Kidney tubule cell (primary cell): ENCODE results near the gene CROCC2.
A peak's percentile ranks its signal among the peaks of the same experiment; 100 is the strongest.

Experiments used
- DNase-seq: peaks from one replicate; pipeline ENCODE4 v3.0.0-alpha.2; 2018; ENCODE audit warnings: low spot score

The CROCC2 gene

DNA sequence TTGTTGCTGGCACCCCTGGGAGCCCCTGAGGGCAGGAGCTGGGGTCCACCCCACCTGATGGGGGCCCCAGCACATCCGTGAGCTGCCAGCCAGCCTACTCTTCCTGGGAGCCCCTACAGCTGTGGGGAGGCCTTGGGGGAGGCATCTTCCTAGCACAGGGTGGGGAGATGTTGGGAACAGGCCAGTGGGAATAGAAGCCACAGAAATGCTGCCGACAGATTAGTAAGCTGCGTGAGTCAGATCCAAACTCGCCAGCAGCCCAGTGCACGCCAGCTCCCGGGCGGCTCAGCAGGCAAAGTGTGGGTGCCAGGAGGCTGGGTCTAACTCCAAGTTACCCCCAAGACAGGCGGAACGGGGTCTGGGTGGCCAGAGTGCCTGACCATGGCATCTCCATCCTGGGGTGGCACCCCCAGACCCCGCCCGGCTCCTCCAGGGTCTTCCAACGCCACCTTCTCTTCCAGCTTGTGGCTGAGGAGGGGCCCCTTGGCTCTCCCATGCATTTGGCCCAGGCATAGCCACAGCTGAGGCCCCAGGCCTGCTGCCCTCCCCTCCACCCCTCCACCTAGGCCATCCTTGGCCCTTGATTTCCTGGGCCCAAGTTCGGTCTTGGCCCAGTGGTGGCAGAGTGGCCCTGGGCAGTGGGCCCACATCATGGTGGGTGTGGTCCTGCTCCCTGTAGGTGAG is 15.3 kb downstream of the CROCC2 start:
- DNase-seq = peak; percentile 40

DNA sequence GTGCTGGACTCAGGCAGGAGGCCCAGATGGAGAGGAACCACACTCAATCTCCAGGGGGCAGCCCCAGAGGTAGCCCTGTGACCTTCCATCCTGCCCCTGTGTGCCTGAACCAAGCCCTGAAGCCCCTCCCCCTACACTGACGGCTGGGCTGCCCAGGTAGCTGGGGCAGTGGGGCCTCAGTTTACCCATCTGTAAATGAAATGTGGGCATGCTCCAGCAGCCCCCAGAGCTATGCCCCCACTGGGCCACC is 15.8 kb downstream of the CROCC2 start:
- DNase-seq = no peak

DNA sequence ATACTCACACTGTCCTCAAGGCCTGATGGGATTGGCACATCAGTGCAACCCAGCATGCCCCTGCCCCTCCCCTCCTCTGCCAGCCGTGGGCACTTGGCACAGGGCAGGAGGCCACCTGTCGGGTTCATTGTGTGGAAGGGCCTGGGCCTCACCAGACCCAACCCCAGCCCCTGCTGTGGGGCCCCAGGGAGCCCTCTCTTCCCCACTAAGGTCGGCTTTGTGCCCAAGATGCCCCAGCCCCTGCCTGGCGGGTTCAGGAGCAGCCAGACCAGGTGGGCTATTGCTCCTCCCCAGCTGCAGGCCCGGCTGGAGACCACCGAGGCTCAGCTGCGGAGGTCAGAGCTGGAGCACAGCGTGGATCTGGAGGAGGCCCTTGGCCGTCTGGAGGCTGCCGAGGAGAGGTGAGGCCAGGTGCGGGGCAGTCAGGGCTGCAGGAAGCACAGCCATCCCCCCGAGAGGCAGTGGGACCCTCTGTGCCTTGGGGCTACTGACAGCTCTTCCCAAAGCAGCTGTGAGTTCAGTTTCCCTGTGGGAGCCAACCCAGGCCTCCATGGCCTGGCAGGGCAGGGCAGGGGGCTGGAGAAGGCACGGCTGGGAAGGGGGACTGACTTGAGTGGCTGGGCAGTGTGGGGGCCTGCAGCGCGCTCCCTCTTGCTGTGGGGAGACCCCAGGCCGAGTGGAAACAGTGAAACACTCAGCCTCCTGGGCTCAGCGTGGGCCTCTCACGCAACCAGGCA is 16.3 kb downstream of the CROCC2 start:
- DNase-seq = no peak

DNA sequence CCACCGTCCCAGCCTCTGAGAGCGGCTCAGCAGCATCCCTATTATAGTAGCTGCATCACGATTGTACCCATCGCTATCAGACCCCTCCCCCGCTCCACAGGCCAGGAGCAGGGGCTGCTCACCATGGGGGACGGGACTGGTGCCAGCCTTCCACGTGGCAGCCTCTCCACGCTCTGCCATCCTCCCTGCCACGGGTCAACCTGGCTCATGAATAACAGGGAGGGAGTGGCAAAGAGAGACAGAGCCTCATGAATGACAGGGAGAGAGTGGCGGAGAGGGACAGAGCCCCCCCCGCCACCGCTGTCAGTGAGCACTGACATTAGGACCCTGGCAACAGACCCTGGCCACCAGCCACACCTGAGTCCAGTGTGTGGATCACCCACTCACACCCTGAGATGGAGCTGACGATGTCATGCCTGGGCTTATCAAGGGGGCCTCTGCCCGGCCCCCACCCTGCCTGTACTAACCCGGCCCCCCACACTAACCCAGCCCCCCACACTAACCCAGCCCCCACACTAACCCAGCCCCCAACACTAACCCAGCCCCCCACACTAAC is 16.9 kb downstream of the CROCC2 start:
- DNase-seq = no peak

DNA sequence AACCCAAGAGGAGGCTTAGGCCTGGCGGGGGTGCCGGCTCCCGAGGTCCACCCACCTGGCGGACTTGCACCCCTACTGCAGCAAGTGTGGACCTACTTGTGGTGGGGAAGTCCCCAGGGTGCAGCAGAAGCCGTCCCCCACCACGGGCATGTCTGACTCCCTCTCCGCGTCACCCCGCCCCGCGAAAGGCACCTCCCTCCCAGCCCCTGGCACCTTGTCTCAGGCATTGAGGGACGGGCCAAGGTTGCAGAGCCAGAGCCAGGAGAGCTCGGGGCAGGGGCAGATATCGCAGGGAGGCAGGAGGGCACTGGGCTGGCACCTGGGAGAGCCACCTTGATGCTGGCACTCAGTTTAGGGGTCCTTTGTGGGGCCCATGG is 19.0 kb downstream of the CROCC2 start:
- no peak for DNase-seq

DNA sequence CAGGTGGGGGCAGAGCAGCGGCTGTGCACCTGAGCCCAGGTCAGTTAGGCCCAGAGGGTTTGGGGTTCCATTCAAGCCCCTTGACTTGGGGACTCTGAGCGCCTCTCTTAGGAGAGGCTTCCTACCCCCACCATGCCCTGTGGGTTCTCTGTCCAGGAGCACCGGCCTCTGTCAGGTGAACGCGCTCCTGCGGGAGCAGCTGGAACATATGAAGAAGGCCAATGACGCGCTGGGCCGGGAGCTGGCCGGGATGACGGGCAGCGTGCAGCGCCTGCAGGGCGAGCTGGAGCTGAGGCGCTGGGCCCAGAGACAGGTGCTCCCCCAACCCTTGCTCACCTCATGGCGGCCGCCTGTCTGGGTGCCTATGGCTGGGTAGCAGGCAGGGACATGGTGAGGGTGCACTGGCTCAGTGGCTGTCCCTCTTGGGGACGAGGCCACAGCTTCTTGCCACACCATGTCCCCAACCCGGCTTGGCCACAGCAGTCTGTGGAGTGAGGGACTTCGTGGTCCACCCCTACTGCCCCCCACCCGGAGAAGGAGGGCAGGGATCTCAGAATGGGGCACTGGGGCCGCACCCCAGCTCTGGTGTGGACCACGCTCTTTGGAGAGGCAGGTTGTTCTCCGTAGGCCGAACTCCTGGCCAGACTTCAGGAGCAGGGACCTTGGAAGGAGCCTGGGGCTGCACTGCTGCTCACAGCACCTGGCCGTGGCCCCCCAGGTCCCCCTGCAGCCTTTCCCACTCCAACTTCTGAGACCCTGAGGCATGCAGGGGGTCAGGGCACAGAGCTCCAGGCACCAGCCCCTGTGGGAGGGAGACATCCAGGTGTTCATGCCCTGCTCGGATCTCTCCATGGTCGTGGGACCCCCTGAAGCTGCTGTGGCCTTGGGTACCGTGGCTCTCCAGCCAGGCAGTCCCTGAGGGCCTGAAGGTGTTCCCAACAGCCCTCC is 19.7 kb downstream of the CROCC2 start:
- no peak for DNase-seq

DNA sequence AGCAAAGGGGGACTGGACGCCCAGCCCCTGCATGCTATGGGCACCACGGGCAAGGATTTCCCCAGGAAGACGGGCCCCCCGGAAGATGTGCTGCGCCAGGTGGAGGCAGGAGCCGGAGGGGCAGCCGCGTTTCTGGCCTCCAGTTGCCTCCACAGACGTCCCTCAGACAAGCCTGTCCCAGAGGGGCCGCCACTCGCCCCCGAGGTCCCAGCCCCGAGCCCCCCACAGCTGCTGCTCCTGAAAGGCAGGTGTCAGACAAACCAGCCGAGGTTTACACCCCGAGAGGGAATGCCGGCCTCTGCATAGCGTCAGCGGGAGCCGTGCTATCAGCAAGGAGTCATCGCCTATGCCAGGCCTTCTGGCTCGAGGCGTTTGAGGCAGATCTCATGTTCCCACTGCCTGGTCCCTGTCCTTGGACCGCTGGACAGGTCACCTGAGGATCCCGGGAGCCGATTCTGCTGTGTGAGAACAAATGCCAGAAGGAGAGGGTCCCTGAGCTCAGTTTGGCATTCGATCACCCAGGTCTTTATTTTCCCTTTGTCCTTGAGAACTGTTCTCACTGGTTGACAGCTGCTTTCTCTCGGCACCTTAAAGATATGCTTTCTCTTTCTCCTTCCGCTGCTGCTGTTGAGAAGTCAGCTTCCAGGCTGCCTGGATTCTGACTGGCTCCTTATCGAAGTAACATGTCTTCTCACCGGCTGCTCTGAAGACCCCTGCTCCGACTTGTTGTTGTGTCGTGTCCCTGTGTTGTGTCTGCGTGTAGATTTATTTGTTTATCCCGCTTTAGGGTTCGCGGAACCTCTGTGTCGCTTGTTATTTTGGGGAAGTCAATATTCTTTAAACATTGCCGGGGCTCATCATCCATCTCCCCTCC is 20.6 kb downstream of the CROCC2 start:
- no peak for DNase-seq

DNA sequence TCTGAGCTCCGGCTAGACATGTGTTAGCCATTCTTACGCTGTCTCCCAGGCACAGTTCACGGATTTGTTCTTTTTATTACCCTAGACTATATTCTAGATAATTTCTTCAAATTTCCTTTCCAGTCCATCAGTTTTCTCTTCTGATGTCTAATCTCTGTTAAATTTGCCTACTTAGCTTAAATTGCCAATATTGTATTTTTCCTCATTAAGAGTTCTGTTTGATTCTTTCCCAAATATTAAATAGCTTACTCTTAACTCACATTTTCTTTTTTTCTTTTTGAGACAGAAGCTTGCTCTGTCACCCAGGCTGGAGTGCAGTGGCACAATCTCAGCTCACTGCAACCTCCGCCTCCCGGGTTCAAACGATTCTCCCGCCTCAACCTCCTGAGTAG is 21.2 kb downstream of the CROCC2 start:
- no peak for DNase-seq

DNA sequence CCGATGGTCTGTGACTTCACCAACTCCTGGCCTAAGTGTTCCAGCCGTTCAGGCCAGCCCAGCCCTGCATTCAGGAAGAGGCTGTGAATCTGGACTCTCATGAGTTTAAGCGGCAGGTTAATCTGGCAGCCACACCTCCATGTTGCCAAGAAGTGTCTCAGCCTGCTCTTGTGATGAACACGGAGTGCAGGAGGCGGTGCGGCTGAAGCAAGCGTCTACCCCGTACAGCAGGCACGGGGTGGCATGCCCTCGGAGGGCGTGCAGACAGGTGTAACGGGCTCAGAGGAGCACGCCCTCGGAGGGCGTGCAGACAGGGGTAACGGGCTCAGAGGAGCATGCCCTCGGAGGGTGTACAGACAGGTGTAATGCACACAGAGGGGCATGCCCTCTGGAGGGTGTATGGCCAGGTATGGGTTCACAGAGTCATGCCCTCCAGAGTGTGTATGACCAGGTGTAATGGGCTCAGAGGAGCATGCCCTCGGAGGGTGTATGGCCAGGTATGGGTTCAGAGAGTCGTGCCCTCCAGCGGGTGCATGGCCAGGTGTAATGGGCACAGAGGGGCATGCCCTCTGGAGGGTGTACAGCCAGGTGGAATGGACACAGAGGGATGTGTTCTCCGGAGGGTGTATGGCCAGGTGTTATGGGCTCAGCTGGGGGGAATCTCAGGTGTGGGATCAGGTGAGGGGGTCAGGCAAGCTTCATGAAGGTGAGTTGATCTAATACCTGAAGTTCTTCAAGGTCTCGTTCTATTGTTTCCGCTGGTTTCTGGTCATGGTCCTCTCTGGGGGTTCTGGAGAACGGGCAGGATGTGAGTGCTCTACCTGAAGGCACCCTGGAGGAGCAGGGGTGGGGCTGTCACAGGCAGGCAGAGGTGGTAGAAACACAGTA is 22.6 kb downstream of the CROCC2 start:
- DNase-seq = no peak

DNA sequence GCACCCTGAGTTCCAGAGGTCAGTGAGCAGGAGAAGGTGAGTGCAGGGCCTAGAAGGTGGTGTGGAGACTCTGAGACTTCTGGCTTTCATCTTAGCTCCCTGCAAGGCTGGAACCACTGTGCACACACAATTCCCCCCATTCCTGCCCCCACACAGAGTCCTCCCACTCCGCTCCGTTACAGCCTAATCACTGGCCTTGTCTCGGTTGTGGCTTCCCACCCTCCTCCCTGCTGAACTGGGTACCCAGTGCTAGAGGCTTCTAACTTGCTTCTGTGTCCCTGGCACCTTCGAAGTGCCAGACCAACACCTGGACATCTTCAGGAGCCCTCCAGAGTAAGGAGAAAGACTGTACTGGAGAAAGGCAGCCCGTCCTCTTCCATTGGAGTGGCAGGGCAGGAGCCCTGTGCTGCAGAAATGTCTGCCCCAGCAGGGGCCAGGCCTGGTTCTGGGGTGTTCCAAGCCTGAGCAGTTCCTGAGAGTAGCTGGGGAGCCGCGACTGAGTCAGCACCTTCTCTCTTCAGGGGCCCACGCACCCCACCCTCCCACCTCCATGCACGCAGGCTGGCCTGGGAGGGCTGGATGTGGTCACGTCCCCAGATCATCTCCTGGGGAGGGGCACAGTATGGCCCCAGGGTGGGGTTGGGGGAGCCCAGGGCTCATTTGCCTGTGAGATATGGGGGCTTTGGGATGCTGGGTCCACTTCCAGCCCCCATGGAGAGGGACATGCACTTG is 23.4 kb downstream of the CROCC2 start:
- DNase-seq = no peak

DNA sequence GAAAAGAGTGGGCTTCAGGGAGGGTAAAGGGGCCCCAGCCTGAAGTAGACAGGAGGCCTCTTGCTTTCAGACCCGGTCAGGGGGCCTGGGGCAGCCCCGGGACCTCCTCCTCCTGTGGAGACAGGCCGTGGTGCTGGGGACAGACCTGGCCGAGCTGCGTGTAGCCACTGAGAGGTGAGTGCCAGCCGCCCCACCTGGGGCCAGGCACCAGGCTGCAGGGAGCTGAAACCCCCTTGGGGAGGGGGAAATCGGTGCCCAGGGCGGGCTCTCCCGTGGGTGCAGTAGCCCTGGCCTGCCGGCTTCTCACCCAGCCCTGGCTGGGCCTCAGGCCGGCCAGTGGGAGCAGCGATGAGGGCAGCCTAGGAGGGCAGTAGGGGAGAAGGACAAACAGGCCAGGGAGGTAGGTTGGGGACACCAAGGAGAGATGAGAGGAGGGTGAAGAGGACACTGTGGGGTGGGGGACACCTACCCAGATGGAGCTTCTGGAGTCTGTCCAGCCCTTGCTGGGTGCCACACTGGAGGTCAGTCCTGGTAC is 24.0 kb downstream of the CROCC2 start:
- DNase-seq = no peak

DNA sequence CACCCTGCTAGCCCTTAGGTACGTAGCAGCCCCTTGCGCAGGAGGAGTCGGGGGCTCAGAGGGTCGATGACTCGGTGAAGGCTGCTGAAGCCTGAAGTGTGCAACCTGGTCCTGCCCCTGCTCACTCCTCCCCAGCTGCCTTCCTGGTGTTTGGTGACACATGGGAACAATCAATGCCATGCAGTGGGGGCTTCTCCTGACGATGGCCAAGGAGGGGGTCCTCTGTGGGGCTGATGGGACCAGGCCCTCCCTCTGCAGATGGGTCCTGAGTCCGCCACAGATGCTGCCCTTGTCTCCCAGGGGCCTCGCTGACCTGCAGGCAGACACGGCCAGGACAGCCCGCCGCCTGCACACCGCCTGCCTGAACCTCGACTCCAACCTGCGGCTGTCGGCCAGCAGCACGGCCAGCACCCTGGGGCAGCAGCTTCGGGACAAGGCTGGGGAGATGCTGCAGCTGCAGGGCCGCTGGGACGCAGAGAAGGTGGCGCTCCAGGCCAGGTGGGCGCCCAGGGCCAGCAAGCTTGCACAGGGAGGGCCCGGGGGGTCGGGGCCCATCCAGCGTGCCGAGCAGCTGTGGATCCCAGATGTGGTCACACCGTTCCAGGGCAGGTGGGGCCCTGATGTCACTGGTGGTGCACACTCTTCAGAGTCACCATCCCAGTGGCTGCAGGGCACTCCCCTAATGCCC is 24.6 kb downstream of the CROCC2 start:
- DNase-seq = no peak

DNA sequence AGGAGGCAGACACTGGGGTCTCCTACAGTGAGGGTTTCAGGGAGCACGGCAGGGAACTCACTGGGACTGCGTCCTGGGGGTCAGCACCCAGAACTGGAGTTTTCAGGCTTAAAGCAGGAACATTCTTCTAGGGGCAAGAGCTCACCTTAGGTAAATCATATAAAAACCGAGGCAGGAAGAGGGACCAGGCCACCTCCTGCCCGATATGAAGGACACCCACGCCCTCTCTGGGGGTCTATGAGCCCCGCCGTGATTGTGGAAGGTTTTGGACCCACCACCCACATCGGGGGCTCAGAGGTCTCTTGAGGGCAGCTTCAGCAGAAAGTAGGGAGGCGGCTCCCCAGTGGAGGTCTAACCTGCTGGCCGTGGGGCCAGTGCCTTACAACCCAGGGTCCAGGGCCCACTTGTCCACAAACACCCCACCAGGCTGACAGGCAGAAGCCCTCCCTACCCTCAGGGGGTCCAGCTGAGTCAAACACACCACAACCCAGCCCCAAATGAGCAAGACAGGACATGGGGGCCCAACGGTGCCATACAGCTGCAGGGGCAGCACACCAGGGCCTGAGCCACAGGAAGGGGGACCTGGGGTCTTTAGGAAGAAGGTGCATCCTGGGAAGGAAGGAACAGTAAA is 25.3 kb downstream of the CROCC2 start:
- DNase-seq = no peak

DNA sequence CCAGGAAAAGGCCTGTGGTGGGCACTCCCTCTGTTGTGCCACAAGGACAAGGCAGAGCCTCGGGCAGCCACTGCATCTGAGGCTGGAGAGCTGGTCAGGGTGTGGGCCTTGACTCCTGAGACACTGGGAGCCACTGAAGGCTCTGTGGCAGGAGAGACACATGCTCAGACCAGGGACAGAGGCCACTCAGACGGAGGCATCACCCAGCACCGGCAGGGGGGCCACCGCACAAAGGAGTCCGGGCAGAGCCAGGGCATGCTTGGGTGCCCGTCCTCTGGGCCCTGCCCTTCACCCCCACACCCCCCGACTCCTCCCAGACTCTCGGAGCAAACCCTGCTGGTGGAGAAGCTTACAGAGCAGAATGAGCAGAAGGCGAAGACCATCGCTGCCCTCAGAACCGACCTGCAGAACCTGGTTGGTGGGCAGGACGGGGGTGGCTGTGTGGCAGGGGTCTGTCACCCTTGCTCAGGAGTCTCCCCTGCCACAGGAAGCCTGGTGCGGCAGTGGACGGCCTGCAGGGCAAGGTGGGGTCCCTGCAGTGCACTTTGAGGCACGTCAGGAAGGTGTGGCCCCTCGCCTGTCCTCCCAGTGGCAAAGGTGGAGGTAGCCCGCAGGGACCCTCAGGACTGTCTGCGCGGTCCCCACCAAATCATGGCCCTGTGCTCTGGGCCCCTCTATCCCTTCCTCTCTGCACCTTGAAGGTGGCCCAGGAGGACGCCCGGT is 26.0 kb downstream of the CROCC2 start:
- no peak for DNase-seq

DNA sequence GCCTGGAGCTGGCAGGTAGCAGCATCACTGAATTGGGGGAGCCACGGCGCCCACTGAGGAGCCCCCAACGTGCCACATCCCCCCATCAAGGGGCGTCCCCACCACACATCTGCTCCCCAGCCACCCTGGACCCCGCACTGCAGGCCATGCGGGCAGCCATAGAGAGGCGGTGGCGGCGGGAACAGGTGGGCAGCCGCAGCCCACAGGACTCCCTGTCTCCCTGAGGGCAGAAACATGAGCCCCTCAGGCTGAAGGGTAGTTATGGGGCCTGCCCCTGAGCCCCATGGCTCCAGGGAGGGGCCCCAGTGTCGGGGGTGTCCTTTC is 26.6 kb downstream of the CROCC2 start:
- DNase-seq = no peak

DNA sequence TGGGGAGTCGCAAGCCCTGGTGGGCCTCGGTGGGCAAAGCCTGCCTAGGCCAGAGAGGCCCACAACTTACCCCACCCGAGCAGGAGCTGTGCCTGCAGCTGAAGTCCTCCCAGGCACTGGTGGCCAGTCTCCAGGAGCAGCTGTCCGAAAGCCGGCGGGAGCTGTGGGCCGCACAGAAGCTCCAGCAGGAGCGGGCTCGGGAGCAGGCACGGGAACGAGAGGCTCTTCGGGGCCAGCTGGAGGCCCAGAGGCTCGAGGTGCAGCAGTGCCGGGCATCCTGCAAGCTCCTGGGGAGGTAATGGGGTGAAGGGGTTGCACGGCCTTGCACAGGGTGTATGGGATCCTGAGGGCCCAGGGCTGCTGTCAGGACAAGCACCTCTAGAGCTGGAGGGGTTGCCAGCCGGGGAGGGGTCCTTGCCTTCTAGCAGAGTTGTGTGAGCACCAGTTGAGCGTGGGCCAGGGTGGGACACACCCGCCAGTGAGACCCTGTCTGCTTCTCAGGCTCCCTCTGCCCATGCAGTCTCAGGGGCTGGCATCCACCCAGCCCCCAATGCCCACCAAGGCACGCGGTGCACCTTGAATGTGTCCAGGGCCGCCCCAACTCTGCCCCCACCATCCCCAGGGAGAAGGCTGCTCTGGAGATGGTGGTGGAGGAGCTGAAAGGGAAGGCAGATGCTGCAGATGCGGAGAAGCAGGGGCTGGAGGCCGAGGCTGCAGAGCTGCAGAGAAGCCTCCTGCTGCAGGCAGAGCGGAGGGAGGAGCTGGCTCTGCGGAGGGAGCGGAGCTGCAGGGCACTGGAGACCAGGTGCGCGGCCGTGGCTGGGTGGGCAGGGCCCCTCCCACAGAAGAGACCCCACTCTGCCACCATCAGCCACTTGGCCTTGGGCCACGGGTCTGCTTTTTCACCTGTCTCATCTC is 27.2 kb downstream of the CROCC2 start:
- no peak for DNase-seq
